NCI-H146 treated with DMSO at 0.1 percent for 48 hours (cell line): Measurements from ENCODE around the gene TMEM132C.

Experiments used
- DNase-seq: peaks from one replicate; lab custom pipeline; 2025; ENCODE audit not compliant: unreplicated experiment; lab: John Stamatoyannopoulos, UW

TMEM132C gene

DNA sequence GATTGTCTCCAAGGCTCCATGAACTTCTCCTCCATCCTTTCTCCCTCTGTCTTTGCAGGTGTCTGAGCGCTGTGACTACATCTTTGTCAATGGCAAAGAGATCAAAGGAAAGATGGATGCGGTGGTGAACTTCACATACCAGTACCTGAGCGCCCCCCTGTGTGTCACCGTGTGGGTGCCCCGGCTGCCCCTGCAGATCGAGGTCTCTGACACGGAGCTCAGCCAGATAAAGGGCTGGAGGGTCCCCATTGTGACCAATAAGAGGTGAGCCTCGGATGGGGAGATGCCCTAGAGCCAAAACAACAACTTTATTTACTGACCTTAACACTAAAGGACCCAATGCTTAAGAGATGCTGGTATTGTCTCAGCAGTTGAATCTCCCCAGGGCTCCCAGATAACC is 426.8 kb downstream of the TMEM132C start:
- DNase-seq, result no peak

DNA sequence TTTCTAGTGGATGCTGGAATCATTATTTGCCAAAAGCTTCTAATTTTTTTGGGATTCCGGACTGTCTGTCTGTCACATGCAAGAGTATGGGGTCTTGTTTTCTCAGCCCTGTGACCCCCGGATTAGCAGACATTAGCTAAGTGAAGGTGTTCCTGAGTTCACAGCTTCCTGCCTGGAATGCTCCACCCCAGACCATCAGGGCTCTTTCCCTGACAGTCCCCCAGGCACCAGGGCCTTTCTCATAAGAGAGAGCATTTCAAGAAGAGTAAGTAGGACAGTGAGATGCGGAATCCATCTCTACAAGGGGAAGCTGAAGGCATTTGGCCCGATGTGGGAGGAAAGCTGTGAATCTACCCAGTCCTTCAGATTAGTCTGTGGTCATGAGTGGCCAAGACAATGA is 427.5 kb downstream of the TMEM132C start:
- no peak for DNase-seq

DNA sequence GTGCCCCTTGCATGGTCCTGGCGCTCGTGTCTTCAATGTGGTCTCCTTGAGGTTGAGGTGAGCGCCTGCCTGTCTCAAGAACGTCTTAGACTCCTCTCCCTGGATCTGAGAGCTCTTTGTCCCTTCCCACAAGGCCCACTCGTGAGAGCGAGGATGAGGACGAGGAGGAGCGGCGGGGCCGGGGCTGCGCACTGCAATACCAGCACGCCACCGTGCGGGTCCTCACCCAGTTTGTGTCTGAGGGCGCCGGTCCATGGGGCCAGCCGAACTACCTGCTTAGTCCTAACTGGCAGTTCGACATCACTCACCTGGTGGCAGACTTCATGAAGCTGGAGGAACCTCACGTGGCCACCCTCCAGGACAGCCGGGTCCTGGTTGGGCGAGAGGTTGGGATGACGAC is 428.7 kb downstream of the TMEM132C start:
- DNase-seq, result no peak

DNA sequence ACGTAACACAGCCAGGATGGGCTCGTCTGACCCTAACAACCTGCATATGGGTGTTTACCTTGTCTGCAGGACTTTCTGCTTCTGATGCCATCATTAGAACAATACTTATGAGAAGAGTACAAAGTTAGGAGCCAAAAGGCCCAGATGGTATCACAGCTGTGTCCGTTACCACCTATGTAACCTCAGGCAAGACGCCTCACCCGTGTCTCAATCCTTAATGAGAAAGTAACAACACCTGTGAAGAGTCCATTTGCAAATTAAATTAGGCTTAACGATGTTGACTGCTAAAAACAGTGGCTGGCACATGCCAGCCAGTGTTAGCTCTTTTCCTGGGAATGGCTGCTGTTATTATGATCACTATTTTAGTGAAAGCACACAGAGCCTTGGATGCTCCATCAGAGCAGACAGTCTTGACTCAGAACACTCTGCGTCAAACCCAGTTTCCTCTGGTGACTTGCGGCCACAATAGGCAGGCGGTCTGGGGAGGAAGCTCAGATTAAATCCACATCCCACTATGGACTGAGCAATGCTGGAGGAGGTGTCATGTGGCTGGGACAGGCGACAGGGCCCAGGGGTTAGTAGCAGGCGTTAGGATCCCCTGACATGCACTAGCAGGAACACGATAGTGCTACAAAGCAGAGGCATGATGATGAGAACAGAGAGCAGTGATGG is 431.5 kb downstream of the TMEM132C start:
- no peak for DNase-seq

DNA sequence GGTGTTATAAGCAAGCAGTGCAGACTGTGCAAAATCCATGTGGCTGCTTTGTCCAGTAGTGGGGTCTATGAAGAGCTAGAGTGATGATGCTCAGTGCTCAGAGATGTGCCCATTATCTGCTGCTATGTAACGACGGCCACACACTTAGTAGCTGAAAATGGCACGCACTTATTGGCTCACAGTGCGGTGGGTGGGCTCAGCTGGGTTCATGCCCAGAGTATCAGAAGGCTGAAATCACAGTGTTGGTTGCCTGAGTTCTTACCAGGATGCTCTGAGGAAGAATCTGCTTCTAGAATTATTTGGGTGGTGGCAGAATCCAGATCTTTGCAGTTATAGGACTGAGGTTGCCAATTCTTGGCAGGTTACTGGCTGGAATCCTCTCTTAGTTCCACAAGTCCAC is 432.1 kb downstream of the TMEM132C start:
- DNase-seq, result no peak

DNA sequence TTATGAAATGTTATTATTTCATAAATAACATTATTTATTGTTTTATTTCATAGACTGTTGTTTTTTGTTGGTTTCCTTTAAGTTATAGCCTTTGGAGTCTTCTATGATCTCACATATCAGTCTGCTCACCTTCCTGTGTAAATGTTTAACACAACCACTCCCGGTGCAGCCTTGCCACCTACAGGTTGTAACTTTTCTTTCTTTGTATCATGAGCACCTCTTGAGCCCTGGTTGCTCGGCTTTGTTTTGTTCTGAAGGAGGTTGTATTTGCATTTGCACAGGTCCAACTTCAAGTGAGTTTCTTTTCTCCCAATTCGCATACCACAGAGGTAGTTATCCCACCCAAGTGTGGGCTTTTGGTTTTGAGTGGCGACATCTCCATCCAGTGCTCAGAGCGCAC is 435.4 kb downstream of the TMEM132C start:
- DNase-seq, result no peak

DNA sequence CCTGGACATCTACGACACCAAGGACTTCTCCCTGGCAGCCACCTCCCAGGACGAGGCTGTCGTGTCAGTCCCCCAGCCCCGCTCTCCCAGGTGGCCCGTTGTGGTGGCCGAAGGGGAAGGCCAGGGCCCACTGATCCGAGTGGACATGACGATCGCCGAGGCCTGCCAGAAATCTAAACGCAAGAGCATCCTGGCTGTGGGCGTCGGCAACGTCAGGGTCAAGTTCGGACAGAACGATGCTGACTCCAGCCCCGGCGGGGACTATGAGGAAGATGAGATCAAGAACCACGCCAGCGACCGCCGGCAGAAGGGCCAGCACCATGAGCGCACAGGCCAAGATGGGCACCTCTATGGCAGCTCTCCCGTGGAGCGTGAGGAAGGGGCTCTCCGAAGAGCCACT is 438.2 kb downstream of the TMEM132C start:
- no peak for DNase-seq

DNA sequence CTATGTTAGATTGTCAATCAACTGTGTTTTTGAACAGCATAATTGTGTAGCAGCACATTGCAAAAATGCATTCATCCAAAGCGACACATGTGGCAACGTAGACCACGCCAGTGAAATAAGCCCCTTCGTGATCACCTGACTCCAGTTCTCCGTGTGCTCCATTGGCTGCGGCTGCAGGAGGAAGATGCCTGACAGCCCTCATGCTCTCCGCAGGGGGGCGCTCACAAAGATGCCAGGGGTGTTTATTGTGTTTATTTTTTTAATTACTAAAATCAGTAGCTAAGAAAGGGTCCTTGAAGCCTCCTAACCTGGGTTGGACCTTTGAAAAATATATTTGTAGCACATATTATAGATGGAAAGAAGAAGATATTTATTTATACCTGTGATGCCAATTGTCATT is 440.5 kb downstream of the TMEM132C start:
- DNase-seq, result no peak

DNA sequence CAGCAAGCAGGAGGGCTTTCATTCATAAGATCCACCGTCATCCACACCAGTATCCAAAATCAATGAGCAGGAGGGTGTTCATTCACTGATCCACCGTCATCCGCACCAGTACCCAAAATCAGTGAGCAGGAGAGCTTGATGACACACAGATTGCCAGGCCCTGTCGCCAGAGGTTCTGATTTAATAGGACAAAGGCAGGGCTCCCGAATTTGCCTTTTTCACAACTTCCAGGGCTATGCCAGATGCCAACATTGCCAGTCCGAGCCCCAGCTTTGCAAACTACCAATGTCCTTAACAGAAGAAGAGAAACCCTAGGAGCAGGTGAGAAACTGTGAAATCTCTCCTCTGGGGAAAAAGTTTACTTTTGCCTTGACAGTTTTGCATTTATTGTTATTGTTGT is 441.8 kb downstream of the TMEM132C start:
- no peak for DNase-seq

DNA sequence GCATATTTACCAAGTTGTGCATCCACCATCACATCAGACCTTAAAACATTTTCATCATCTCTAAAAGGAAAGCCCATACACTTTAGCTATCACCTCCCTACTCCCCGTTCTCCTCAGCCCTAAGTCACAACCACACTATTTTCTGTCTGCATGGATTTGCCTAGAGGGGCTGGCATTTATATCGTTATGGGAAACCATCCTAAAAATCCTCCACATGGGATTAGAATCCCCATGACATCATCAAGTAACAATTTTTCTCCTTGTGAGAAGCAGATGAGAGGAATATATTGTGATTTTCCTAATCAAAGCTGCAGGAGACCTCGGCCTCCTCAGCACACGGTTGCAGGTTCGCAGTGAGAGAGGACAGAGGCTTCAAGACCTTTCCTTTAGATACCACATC is 442.7 kb downstream of the TMEM132C start:
- DNase-seq, result no peak

DNA sequence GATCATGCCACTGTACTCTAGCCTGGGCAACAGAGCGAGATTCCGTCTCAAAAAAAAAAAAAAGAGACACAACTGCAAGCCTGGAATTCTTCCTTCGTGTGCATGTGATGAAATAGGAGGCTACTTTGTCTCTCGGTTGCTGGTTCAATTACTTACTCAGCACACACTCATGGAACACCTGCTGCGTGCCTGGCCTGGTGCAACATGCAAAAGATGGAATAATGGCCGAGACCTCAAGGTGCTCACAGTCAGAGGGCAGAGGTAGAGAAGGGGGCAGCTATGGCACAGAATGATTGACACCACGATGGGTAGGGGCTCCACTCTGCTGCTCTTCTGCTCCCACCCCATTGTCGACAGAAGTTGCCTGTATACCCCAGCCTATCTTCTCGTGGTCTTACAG is 444.5 kb downstream of the TMEM132C start:
- no peak for DNase-seq

DNA sequence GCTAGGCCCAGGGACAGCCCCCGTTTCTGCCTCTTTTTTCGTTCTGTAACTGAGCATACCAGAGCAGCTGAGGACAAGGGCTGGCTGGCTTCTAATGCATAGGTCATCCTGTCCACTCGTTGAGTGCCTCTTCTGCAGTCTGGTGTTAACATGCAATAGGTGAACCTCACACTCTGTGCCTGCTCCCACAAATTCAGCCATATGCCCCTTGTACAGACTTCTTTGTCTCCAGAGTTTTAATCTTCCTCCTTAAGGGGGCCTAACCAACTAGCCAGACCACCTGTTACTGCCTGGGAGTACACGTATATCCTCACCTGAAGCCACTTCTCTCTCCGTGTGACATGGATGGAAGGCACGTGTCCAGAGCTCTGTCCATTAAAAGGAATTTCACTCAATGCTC is 445.7 kb downstream of the TMEM132C start:
- DNase-seq, result no peak

DNA sequence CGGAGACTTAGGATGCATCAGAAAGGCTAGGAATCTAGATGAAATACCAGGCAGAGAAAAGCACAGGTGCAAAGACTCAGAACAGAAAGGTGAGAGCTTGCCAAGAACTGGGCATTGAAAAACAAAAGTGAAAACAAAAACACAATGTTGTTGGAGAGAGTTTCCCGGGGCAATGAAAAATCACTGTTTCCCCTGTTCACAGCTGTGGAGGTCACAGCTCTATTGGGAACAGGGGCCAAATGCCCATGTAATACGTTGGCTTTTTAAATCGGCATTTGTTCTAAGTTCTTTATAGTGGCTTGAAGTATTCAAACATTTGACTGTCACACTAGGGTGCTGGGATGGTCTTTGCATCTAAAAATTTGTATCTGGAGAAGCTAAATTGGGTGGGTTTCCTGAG is 448.5 kb downstream of the TMEM132C start:
- no peak for DNase-seq

DNA sequence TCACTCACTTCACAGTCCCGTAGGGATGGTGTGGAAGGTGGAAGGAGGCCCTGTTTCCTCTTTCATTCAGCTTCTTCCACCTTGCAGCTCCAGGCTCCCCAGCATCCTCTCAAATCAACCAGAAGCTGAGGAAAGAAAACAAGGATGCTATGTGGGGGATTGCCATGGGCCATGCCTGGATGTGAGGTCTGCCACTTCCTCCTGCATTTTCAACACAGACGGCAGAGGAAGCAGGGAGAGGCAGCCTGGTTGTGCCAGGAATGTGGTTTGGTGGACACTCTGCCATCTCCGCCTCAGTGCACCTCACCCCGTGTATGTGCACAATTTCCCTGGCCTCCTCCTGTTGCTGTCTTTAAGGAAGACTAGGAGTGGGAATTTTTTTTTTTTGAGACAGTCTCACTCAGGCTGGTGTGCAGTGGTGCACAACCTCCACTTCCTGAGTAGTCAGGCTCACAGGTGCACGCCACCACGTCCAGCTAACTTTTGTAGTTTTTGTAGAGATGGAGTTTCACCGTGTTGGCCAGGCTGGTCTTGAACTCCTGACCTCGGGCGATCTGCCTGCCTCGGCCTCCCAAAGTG is 457.6 kb downstream of the TMEM132C start:
- no peak for DNase-seq

DNA sequence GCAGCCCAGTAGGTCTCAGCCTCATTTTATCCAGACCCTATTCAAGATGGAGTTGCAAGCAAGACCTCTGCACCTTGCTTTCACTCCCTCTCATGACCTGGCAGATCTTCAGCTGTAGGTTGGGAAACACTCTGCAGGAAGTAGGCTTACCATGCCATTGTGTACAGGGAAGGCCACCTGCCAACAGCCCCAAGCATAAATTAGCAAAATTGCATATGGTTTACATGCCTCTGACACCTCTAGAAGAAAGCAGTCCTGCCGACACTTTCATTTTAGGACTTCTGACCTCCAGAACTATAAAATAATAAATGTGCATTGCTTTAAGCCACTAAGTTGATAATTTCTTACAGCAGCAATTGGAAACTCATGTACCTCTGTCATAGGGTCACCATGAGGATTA is 459.9 kb downstream of the TMEM132C start:
- DNase-seq, result peak; percentile 39

DNA sequence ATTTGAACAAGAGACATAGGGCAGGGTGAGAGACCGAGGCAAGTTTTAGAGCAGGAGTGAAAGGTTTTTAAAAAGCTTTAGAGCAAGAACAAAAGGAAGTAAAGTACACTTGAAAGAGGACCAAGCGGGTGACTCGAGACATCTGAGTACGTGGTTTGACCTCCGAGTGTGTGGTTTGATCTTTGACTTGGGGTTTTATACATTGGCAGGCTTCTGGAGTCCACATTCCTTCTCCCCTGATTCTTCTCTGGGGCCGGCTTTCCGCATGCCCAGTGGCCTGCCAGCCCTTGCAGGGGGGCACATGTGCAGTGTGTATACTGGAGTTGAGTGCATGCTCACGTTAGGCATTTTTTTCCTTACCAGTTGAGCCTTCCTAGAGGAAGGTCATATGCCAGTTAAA is 460.5 kb downstream of the TMEM132C start:
- DNase-seq, result no peak

DNA sequence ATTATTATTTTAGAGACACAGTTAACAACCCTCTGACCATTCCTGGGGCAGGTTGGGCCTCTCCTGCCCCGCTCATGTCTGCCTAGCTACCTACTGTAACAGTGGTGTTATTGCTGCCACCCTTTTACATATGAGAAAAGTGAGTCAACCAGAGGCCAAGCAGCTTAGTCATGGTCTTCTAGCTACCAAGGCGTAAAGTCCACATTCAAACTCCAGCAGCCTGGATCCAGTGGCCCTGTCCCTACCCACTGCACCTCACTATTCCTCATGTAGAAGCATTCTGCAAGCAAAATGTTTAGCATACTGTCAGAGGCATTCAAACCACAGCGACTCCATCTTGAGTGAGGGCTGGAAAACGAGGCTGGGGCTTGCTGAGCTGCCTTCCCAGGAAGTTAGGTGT is 461.0 kb downstream of the TMEM132C start:
- no peak for DNase-seq

DNA sequence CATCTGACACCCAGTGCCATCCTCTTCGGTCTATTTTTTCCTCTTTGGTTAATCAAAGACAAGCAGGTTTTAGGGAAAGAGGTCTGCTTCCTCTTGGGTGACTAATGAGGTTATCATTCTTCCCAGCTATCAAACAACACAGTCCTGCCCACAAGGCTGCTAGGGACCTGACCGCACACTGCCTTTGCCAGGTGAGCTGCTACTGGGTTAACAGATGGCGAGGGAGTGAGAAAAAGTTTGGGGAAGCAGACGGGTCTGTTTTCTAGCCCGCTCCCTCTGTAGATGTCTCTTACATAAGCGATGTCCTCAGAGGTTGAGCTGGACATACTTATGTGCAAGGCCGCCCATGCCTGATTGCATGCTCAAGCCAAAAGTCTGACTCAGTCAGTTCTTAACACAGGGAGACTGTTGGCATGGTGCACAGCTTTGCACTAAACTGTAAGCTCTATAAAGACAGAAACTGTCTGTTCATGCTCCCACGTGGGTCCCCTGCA is 462.7 kb downstream of the TMEM132C start:
- DNase-seq, result no peak

DNA sequence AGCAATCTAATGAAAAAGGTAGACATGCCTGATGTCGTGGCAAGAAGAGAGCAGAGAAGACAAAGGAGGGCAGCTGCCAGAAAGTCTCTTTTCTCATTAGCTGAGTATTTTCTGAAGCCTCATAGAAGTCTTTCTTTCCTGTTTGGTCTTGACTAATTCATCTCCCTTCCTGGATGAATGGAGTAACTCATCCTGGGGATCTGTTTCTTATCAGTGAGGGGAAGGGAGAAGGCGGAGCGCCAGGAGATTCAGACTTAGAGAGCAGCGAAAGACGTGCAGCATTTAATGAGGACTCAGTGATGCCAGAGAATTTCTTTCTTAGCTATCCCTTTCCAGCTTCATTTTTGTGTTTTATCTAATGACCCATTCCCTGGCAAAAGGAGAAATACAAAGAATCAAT is 467.4 kb downstream of the TMEM132C start:
- no peak for DNase-seq

DNA sequence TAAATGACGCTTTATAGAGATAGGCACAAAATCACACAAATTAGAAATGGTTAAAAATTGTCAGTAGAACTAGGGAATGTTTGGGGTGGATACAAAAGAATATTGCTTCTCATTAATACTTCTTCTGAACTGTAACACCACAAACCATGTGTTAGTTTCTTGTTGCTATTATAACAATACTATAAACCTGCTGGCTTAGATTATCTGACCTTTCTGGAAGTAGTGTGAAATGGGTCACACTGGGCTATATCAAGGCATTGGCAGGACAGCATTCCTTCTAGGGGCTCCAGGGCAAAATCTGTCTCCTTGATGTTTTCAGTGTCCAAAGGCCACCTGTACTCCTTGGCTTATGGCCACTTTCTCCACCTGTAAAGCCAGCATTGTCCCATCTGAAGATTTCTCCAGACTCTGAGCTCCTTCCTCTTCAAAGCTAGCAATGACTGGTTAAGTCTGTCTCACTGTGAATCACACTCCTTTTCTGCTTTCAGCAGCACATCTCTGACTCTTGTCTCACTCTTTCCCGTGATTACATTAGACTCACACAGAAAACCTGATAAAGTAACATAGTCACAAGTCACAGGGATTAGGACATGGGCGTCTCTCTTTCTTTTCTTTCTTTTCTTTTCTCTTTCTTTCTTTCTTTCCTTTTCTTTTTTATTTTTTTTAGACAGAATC is 470.5 kb downstream of the TMEM132C start:
- no peak for DNase-seq

DNA sequence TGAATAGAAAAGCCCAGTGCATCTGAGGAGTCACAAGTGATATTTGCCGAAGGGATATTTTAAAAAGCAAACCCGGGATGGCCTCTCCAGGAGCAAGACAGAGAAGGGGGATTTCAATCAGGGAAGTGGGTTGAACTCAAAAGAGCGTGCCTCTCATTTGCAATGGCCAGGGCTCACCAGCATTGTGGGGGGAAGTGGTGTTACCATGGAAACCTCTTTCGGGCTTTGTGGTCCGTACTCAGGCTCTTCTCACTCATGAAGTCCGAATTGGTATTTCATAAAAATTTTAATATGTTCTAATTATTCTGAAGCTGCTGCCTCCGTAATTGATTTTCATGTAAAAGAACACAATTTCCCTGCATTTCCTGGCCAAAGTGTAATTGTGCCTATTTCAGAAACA is 476.9 kb downstream of the TMEM132C start:
- no peak for DNase-seq
